GM21515 (cell line): Measurements from ENCODE around the gene OSBPL10.

Experiments used
- ATAC-seq: cut with Tn5 transposase; IDR thresholded peaks from one replicate; pipeline ENCODE4 v1.9.1; 2021; ENCODE audit not compliant: unreplicated experiment

OSBPL10 gene

GRCh38 chr3:31823184-31823583 lies 157.9 kb downstream of the OSBPL10 start:
- no peak for ATAC-seq

- no peak for ATAC-seq
Measured at GRCh38 chr3:31821118-31821517, 159.9 kb downstream of the OSBPL10 start.

DNA sequence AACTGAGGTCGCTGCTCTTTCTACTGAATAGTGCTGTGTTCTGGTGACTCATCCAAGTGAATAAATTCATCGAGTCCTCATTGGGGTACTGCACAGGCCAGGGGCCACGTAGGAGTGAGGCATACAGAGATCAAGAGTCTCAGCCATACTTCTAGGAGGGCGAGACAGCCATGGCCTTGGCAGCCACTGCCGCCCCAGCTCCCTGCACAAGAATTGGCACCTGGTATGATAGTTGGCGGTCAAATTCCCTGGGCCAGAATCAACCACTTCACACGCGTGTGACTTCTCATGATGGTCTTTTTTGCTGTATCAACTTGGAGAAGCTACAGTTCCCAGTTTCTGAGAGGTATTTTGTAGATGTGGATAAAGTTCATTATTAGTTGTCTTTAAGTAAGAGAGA lies 161.6 kb downstream of the OSBPL10 start:
- ATAC-seq: no peak

- no peak for ATAC-seq
Measured at GRCh38 chr3:31817411-31817966, 163.6 kb downstream of the OSBPL10 start.

- no peak for ATAC-seq
Measured at GRCh38 chr3:31815631-31816440, 165.2 kb downstream of the OSBPL10 start.

GRCh38 chr3:31815006-31815405 lies 166.1 kb downstream of the OSBPL10 start:
- ATAC-seq: no peak

GRCh38 chr3:31813686-31814085 lies 167.4 kb downstream of the OSBPL10 start:
- ATAC-seq: no peak

- ATAC-seq: no peak
Measured at GRCh38 chr3:31813197-31813596, 167.9 kb downstream of the OSBPL10 start.

- no peak for ATAC-seq
Measured at GRCh38 chr3:31810991-31811433, 170.1 kb downstream of the OSBPL10 start.

DNA sequence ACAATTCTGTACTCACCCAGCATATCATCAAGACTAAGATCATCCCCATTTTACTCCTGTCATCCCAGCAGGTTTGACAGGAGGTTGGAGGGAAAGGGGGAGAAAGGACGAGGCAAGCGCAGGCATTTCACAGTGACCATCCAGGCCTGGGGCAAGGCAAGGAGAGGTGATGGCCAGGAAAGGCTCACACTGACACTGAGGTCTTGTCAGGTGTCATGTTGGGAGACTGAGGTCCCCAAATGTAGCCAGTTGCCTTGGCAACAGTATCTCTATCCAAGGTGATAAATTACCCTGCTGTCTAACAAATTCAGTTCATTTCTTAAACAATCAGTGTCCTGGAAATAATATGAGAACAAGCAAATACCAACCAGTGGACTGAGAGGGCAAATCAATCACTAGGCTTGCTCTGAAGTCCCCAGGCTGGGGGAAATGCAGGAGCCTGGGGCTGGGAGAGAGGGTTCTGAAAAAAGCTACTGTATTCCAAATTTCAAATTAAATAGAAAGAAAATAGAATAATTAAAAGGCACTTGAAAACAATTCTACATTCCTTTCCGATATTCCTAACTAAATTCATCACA lies 172.8 kb downstream of the OSBPL10 start:
- no peak for ATAC-seq

DNA sequence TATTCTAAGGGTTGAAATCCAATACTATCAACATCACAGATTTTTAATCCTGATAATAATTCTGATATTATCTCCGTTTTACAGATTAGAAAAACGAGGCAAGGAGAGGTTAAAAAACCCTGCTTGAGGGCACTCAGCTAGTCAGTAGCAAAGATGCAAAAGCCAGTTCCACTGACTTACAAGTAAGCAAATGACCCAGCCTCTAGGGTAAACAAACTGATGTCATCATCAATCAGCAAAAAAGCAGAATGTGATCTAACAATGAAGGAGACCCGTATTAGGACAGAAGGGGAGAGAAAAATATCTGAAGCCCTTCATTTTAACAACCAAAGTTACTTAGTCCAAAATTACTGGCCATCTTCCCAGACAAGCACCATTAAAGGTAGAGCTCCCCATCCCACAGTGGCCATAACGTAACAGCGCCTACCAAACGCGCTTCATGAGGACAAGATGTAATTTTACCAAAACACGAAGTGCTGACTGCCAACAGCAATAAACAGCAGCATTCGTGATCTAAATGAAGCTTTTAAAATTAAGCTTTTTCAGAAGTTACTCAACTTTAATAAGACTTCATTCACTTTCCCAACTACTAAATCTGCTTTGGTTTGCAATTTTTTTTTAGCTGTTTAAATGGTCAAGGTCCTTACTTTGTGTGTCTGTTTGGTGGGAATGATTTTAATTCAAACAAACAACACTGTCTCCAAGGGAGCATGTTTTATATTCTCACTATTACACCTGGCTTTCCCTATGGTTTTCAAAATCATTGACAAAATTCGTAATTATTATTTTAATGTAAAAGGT lies 176.6 kb downstream of the OSBPL10 start:
- no peak for ATAC-seq

DNA sequence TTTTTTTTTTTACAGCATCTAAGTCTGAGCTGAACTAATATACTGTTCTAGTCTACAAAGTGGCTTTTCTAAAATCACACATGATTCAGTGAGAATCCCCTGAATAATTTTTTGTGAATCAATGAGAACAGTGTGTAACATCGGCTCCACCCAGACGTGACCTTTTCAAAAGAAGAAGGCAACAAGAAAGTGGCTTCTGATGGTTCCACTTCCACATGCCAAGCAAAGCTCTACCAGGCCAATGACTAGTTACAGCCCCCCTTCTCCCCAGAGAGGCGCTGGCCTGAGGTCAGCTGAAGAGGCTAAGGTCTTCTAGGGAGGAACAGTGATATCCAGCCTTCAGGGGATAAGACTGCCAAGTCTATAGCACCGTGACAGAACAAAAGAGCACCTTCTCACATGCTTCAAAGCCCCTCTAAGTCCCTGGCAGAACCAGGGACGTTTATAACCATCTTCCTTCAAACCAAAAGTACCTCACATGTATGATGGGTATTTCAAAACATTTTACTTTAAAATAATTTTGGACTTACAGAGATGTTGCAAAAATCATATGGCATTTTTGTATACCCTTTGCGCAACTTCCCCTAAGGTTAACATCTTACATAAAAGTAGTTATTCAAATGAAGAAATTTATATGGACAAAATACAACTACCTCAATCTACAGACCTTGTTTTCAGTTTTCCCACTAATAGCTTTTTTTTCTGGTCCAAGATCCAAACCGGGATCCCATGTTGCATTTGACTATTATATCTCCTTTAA lies 177.9 kb downstream of the OSBPL10 start:
- no peak for ATAC-seq

DNA sequence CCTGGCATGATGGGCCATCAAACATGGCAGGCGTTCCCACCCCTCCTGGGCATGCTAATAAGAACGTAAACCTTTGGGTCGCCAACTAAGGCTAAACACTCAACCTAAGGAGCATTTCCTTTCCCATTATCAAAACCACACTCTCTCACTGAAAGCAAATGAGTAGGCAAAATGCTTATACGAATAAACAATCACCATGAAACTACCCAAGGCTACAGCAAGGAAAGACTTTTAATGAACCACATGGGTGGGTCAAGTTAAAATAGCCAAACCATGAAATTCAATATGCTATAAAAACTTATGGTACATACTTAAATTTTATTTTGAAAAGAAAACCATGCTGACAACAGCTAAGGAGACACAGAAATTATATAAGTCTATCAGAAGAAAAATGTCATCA lies 180.6 kb downstream of the OSBPL10 start:
- no peak for ATAC-seq

GRCh38 chr3:31798840-31799239 lies 182.2 kb downstream of the OSBPL10 start:
- ATAC-seq: no peak

DNA sequence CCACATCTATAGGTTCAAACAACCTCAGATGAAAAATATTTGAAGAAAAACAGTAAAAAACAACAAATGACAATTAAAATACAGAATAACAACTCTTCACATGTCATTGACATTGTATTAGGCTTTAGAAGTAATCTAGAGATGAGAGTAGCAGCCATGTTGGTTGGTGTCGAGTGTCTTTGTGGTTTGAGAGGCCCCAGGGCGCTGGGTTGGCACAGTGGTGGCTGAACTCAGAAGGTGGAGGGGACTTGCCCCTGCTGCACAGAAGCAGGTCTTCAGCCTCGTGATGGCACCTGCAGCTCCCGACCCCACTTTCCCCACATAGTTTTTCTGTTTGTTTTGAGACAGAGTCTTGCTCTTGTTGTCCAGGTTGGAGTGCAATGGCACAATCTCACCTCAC lies 187.2 kb downstream of the OSBPL10 start:
- no peak for ATAC-seq

- ATAC-seq: no peak
Measured at GRCh38 chr3:31791090-31791430, 190.0 kb downstream of the OSBPL10 start.

- no peak for ATAC-seq
Measured at GRCh38 chr3:31790193-31791089, 190.6 kb downstream of the OSBPL10 start.

DNA sequence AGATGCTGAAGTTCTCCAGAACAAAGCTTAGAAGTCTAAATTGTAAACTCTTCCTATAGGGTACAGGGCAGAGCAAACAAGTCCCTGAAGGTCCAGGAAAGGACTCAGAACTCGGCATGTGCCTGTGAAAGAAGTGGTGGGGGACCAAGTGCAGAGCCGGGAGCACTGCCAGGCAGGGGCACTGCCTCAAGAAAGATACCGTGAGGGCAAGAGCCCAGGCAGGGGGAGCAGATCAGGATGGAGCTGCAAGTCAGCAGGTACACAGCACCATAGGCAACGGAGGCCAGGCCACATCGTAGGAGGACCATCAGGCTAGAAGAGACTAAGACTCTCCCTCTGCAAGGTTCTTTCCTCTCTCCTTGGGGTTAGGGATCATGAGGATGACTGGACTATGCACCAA lies 191.6 kb downstream of the OSBPL10 start:
- ATAC-seq: no peak

DNA sequence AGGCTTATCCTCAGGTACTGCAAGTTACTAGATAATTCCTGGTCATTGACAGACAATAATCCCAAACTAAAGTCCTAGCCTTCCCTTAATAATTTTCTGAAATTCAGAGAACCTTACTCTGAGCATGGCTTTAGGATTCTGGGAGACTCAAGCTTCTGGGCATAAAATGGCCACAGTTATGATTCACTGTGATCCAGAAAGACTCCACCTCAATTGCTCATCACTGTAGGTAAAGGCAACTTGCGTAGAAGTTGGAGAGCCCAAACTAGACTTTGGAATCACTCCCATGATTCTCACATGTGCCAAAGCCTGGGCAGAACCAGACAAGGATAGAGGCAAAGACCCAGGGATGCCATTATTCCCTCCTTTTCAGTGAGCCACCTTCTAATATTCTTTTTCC lies 195.3 kb downstream of the OSBPL10 start:
- ATAC-seq: no peak

- no peak for ATAC-seq
Measured at GRCh38 chr3:31785286-31785685, 195.8 kb downstream of the OSBPL10 start.
